ENCODE data around the gene ARHGAP28.

ARHGAP28 gene

GRCh38 chr18:6959110-6959509 lies 229.6 kb downstream of the ARHGAP28 start:
- Histone ChIP-seq H3K36me3 (ENCODE audit: control insufficient read depth, low read length) (no peaks in the 10 kb centered on the region), H3K79me2 (ENCODE audit: control insufficient read depth, low read length) (no peaks in the 10 kb centered on the region), H3K4me1 (ENCODE audit: control insufficient read depth, low read length) (no peaks in the 10 kb centered on the region), H3K9me3 (ENCODE audit: control insufficient read depth, insufficient read depth, low read length) (no peaks in the 10 kb centered on the region), H3K27ac (ENCODE audit: low read depth, low read length) (no peak overlapping the region), H4K20me1 (ENCODE audit: control insufficient read depth, insufficient read depth, low read depth, low read length) (no peaks in the 10 kb centered on the region), H3K27me3 (ENCODE audit: control insufficient read depth, low read length) (no peaks in the 10 kb centered on the region), H3K9me2 (replicated peaks; ENCODE audit: control insufficient read depth, low read length) (no peaks in the 10 kb centered on the region), H3K4me3 (ENCODE audit: low read length) (no peak overlapping the region), H3K4me2 (ENCODE audit: low read length) (no peak overlapping the region), H3F3A (ENCODE audit: control insufficient read depth, insufficient read depth) (no peaks in the 10 kb centered on the region)
- no peak for TF ChIP-seq EZH2phosphoT487 (IDR thresholded peaks at IDR 0.05; ENCODE audit: borderline replicate concordance, low read length)
- TF ChIP-seq CTCF (IDR thresholded peaks at IDR 0.05; ENCODE audit: low read depth, low read length, poor library complexity, severe bottlenecking) = no peak

GRCh38 chr18:6960124-6960523 lies 230.6 kb downstream of the ARHGAP28 start:
- H3K4me2 ChIP-seq (ENCODE audit: low read length) = no peak overlapping the region
- no peaks in the 10 kb centered on the region for H4K20me1 ChIP-seq (ENCODE audit: control insufficient read depth, insufficient read depth, low read depth, low read length)
- TF ChIP-seq EZH2phosphoT487 (IDR thresholded peaks at IDR 0.05; ENCODE audit: borderline replicate concordance, low read length) = no peak
- TF ChIP-seq CTCF (IDR thresholded peaks at IDR 0.05; ENCODE audit: low read depth, low read length, poor library complexity, severe bottlenecking) = no peak
- H3K27me3 ChIP-seq (ENCODE audit: control insufficient read depth, low read length) = no peaks in the 10 kb centered on the region
- no peaks in the 10 kb centered on the region for H3K36me3 ChIP-seq (ENCODE audit: control insufficient read depth, low read length)
- no peaks in the 10 kb centered on the region for H3K79me2 ChIP-seq (ENCODE audit: control insufficient read depth, low read length)
- H3K9me3 ChIP-seq (ENCODE audit: control insufficient read depth, insufficient read depth, low read length) = no peaks in the 10 kb centered on the region
- H3K4me1 ChIP-seq (ENCODE audit: control insufficient read depth, low read length) = no peaks in the 10 kb centered on the region
- H3F3A ChIP-seq (ENCODE audit: control insufficient read depth, insufficient read depth) = no peaks in the 10 kb centered on the region
- H3K27ac ChIP-seq (ENCODE audit: low read depth, low read length) = no peak overlapping the region
- H3K4me3 ChIP-seq (ENCODE audit: low read length) = no peak overlapping the region
- H3K9me2 ChIP-seq (replicated peaks; ENCODE audit: control insufficient read depth, low read length) = no peaks in the 10 kb centered on the region

GRCh38 chr18:6960656-6961055 lies 231.1 kb downstream of the ARHGAP28 start:
- Histone ChIP-seq H3K27me3 (ENCODE audit: control insufficient read depth, low read length) (no peaks in the 10 kb centered on the region), H3K36me3 (ENCODE audit: control insufficient read depth, low read length) (no peaks in the 10 kb centered on the region), H3K4me1 (ENCODE audit: control insufficient read depth, low read length) (no peaks in the 10 kb centered on the region), H3K27ac (ENCODE audit: low read depth, low read length) (no peak overlapping the region), H3K79me2 (ENCODE audit: control insufficient read depth, low read length) (no peaks in the 10 kb centered on the region), H3K4me3 (ENCODE audit: low read length) (no peak overlapping the region), H3K4me2 (ENCODE audit: low read length) (no peak overlapping the region), H3K9me2 (replicated peaks; ENCODE audit: control insufficient read depth, low read length) (no peaks in the 10 kb centered on the region), H3F3A (ENCODE audit: control insufficient read depth, insufficient read depth) (no peaks in the 10 kb centered on the region), H4K20me1 (ENCODE audit: control insufficient read depth, insufficient read depth, low read depth, low read length) (no peaks in the 10 kb centered on the region), H3K9me3 (ENCODE audit: control insufficient read depth, insufficient read depth, low read length) (no peaks in the 10 kb centered on the region)
- no peak for TF ChIP-seq EZH2phosphoT487 (IDR thresholded peaks at IDR 0.05; ENCODE audit: borderline replicate concordance, low read length)
- TF ChIP-seq CTCF (IDR thresholded peaks at IDR 0.05; ENCODE audit: low read depth, low read length, poor library complexity, severe bottlenecking) = no peak

GRCh38 chr18:6961331-6961730 lies 231.8 kb downstream of the ARHGAP28 start:
- no peaks in the 10 kb centered on the region for H4K20me1 ChIP-seq (ENCODE audit: control insufficient read depth, insufficient read depth, low read depth, low read length)
- H3F3A ChIP-seq (ENCODE audit: control insufficient read depth, insufficient read depth) = no peaks in the 10 kb centered on the region
- H3K27ac ChIP-seq (ENCODE audit: low read depth, low read length) = no peak overlapping the region
- no peaks in the 10 kb centered on the region for H3K4me1 ChIP-seq (ENCODE audit: control insufficient read depth, low read length)
- H3K4me2 ChIP-seq (ENCODE audit: low read length) = no peak overlapping the region
- H3K4me3 ChIP-seq (ENCODE audit: low read length) = no peak overlapping the region
- H3K79me2 ChIP-seq (ENCODE audit: control insufficient read depth, low read length) = no peaks in the 10 kb centered on the region
- H3K9me2 ChIP-seq (replicated peaks; ENCODE audit: control insufficient read depth, low read length) = no peaks in the 10 kb centered on the region
- H3K27me3 ChIP-seq (ENCODE audit: control insufficient read depth, low read length) = no peaks in the 10 kb centered on the region
- no peak for TF ChIP-seq CTCF (IDR thresholded peaks at IDR 0.05; ENCODE audit: low read depth, low read length, poor library complexity, severe bottlenecking)
- TF ChIP-seq EZH2phosphoT487 (IDR thresholded peaks at IDR 0.05; ENCODE audit: borderline replicate concordance, low read length) = no peak
- H3K9me3 ChIP-seq (ENCODE audit: control insufficient read depth, insufficient read depth, low read length) = no peaks in the 10 kb centered on the region
- no peaks in the 10 kb centered on the region for H3K36me3 ChIP-seq (ENCODE audit: control insufficient read depth, low read length)
